Measurements from ENCODE around the gene ATXN7L3.

The ATXN7L3 gene

DNA sequence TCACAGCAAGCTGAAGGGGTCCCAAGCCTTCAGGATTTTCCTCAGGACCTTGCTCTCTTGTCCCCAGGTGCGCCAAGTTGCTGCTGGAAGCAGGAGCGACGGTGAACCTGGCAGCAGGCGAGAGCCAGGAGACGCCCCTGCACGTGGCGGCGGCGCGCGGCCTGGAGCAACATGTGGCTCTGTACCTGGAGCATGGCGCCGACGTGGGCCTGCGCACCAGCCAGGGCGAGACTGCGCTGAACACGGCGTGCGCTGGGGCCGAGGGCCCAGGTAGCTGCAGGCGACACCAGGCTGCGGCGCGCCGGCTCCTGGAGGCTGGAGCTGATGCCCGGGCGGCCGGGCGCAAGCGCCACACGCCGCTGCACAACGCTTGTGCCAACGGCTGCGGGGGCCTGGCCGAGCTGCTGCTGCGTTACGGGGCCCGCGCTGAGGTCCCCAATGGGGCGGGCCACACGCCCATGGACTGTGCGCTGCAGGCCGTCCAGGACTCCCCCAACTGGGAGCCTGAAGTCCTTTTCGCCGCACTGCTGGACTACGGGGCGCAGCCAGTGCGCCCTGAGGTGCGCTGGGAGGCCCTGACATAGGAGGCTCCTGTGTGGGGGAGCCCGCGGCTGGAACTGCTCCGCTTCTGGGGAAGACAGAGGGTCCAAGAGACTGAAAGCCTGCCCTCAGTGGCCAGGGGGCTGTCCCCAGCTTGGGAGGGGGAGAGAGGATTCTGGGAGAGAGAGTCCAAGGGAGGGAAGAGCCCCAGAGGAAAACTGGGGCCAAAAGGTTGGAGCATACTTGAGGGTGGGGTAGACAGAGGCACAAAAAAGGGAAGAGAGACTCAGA, 22.8 kb downstream of the ATXN7L3 start:
- H3K9me2 ChIP-seq (replicated peaks; ENCODE audit: insufficient read depth, low read length) = no peaks in the 10 kb centered on the region
- H3K4me1 ChIP-seq (ENCODE audit: low read length) = peaks cover 4% of the 10 kb centered on the region; the same call in 1 of the 2 replicates
- no peak for DNase-seq
- H4K20me1 ChIP-seq (ENCODE audit: insufficient read depth, low read length) = no peaks in the 10 kb centered on the region
- no peak overlapping the region for H3K9ac ChIP-seq (ENCODE audit: low read length)
- no peaks in the 10 kb centered on the region for H3K9me3 ChIP-seq (replicated peaks; ENCODE audit: insufficient read depth, low read length)
- H3F3A ChIP-seq (ENCODE audit: insufficient read depth, low read length) = peaks cover 12% of the 10 kb centered on the region
- H3K4me3 ChIP-seq (ENCODE audit: low read length) = no peak overlapping the region
- no peak overlapping the region for H3K4me2 ChIP-seq (ENCODE audit: low read depth, low read length)
- TF ChIP-seq, protein P1, sequence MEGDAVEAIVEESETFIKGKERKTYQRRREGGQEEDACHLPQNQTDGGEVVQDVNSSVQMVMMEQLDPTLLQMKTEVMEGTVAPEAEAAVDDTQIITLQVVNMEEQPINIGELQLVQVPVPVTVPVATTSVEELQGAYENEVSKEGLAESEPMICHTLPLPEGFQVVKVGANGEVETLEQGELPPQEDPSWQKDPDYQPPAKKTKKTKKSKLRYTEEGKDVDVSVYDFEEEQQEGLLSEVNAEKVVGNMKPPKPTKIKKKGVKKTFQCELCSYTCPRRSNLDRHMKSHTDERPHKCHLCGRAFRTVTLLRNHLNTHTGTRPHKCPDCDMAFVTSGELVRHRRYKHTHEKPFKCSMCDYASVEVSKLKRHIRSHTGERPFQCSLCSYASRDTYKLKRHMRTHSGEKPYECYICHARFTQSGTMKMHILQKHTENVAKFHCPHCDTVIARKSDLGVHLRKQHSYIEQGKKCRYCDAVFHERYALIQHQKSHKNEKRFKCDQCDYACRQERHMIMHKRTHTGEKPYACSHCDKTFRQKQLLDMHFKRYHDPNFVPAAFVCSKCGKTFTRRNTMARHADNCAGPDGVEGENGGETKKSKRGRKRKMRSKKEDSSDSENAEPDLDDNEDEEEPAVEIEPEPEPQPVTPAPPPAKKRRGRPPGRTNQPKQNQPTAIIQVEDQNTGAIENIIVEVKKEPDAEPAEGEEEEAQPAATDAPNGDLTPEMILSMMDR (IDR thresholded peaks at IDR 0.05; ENCODE audit: low read length) = no peak
- TF ChIP-seq EZH2 (optimal IDR thresholded peaks at IDR 0.05; ENCODE audit: low read depth, low read length) (no peak), EZH2phosphoT487 (IDR thresholded peaks at IDR 0.05; ENCODE audit: low read length) (no peak)
- no peaks in the 10 kb centered on the region for H3K27me3 ChIP-seq (replicated peaks; ENCODE audit: insufficient read depth, low read length)
- H2AFZ ChIP-seq (ENCODE audit: low read length) = no peak overlapping the region
- no peak overlapping the region for H3K27ac ChIP-seq (ENCODE audit: low read length)
- H3K79me2 ChIP-seq (ENCODE audit: low read length) = peaks cover 21% of the 10 kb centered on the region
- 0 out of 2 replicates have a peak, but pooled peaks cover under 1% of the 10 kb centered on the region for H3K36me3 ChIP-seq (replicated peaks; ENCODE audit: insufficient read depth, low read length)

DNA sequence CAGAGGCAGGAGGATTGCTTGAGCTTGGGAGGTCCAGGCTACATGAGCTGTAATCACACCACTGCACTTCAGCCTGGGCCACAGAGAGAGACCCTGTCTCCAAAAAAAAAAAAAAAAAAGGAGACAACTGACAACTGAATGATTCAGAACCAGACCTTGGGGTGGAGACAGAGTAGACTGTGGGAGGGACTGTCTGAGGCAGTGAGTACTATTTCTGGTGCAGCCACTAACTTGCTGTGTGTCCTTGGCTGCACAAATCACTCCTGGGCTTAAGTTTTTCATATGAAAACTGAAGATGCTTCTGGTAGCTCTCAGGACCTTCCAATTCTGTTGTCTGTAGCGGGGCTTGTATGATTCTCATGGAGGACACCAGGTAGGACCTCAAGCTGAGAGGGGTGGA, 23.4 kb downstream of the ATXN7L3 start:
- H4K20me1 ChIP-seq (ENCODE audit: insufficient read depth, low read length) = no peaks in the 10 kb centered on the region
- no peak overlapping the region for H3K4me2 ChIP-seq (ENCODE audit: low read depth, low read length)
- H3K9me3 ChIP-seq (replicated peaks; ENCODE audit: insufficient read depth, low read length) = no peaks in the 10 kb centered on the region
- H3K9me2 ChIP-seq (replicated peaks; ENCODE audit: insufficient read depth, low read length) = no peaks in the 10 kb centered on the region
- no peak overlapping the region for H3K9ac ChIP-seq (ENCODE audit: low read length)
- H2AFZ ChIP-seq (ENCODE audit: low read length) = no peak overlapping the region
- H3K36me3 ChIP-seq (replicated peaks; ENCODE audit: insufficient read depth, low read length) = no peaks in the 10 kb centered on the region
- peaks cover 19% of the 10 kb centered on the region; the same call in 1 of the 2 replicates for H3K79me2 ChIP-seq (ENCODE audit: low read length)
- peaks cover 12% of the 10 kb centered on the region for H3F3A ChIP-seq (ENCODE audit: insufficient read depth, low read length)
- no peak overlapping the region for H3K27ac ChIP-seq (ENCODE audit: low read length)
- H3K4me1 ChIP-seq (ENCODE audit: low read length) = peaks cover 7% of the 10 kb centered on the region; the same call in 1 of the 2 replicates
- H3K4me3 ChIP-seq (ENCODE audit: low read length) = no peak overlapping the region
- DNase-seq = no peak
- H3K27me3 ChIP-seq (replicated peaks; ENCODE audit: insufficient read depth, low read length) = no peaks in the 10 kb centered on the region
- TF ChIP-seq EZH2 (optimal IDR thresholded peaks at IDR 0.05; ENCODE audit: low read depth, low read length) (no peak), EZH2phosphoT487 (IDR thresholded peaks at IDR 0.05; ENCODE audit: low read length) (no peak)
- TF ChIP-seq, protein P1 (IDR thresholded peaks at IDR 0.05; ENCODE audit: low read length) = no peak

DNA sequence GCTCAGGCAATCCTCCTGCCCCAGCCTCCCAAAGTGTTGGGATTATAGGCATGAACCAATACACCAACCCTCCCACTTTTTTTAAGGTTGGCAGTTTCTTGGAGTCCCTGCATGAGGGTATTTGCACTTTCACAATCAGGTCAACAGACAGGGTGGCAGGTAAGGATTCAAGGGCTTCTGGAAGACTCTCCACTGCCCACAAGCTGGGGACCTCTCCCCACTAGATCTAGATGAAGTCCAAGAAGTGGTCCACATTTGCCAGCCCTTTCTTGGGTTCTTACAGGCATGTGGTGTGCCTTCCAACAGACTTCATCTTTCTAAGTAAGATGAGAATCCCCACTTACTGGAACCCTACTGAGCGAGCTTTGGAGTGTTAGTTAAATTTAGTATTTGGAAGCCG, 25.3 kb downstream of the ATXN7L3 start:
- H3K9ac ChIP-seq (ENCODE audit: low read length) = no peak overlapping the region
- no peak overlapping the region for H3K4me3 ChIP-seq (ENCODE audit: low read length)
- H3K79me2 ChIP-seq (ENCODE audit: low read length) = peaks cover 19% of the 10 kb centered on the region; the same call in 1 of the 2 replicates
- H3K27ac ChIP-seq (ENCODE audit: low read length) = no peak overlapping the region
- peaks cover 27% of the 10 kb centered on the region for H3F3A ChIP-seq (ENCODE audit: insufficient read depth, low read length)
- H3K9me2 ChIP-seq (replicated peaks; ENCODE audit: insufficient read depth, low read length) = no peaks in the 10 kb centered on the region
- no peak for DNase-seq
- H3K4me1 ChIP-seq (ENCODE audit: low read length) = peaks cover 21% of the 10 kb centered on the region
- no peaks in the 10 kb centered on the region for H4K20me1 ChIP-seq (ENCODE audit: insufficient read depth, low read length)
- no peak overlapping the region for H2AFZ ChIP-seq (ENCODE audit: low read length)
- no peaks in the 10 kb centered on the region for H3K27me3 ChIP-seq (replicated peaks; ENCODE audit: insufficient read depth, low read length)
- no peak for TF ChIP-seq EZH2 (optimal IDR thresholded peaks at IDR 0.05; ENCODE audit: low read depth, low read length)
- no peak for TF ChIP-seq EZH2phosphoT487 (IDR thresholded peaks at IDR 0.05; ENCODE audit: low read length)
- TF ChIP-seq, protein P1 (IDR thresholded peaks at IDR 0.05; ENCODE audit: low read length) = no peak
- H3K4me2 ChIP-seq (ENCODE audit: low read depth, low read length) = no peak overlapping the region
- no peaks in the 10 kb centered on the region for H3K9me3 ChIP-seq (replicated peaks; ENCODE audit: insufficient read depth, low read length)
- H3K36me3 ChIP-seq (replicated peaks; ENCODE audit: insufficient read depth, low read length) = no peaks in the 10 kb centered on the region

Measured in MM.1S (cell line).